ENCODE data around the gene SLAMF1. TPM values are rescaled to one million over a fixed set of nuclear protein-coding genes. Genes with fewer than 3 reads are reported as not detected.

SLAMF1 gene
- total RNA-seq, 6 donors from 2014 or later, result 0.11 to 3.9 (median 1.5) TPM

- ATAC-seq (ENCODE audit: low FRiP score in 2 of 2) (peak in 1 of 2 donors; percentile 23), DNase-seq (no peak)
- peak within 1 kb of the TSS; percentile 29 to 71 (median 48) for H3K27ac ChIP-seq
- TF ChIP-seq CTCF (IDR thresholded peaks at IDR 0.05) (no peak), POLR2A (IDR thresholded peaks at IDR 0.05) (peak in 1 of 4 donors; percentile 67), EP300 (IDR thresholded peaks at IDR 0.05) (no peak)
- no peaks in the 10 kb centered on the region for H3K9me3 ChIP-seq
- no peaks in the 10 kb centered on the region for H3K27me3 ChIP-seq
- H3K4me1 ChIP-seq, result peaks cover 0 to 13% (median 4%) of the 10 kb centered on the region in 4 donors
- WGBS, 2 donors, result 33 to 44% methylated on average over 3 of the region's 3 CpGs
- H3K36me3 ChIP-seq, result no peaks in the 10 kb centered on the region
- H3K4me3 ChIP-seq, result peak within 1 kb of the TSS in 3 of 4 donors; percentile 11 to 34 (median 33)
Measured at GRCh38 chr1:160579216-160579701, 67.6 kb downstream of the SLAMF1 start, which contains the start of gene CD84. CD84 (minus strand) TSS chr1:160579496; CDS start chr1:160579437, 59 bp downstream.

GRCh38 chr1:160578525-160579191, 68.2 kb downstream of the SLAMF1 start:
- H3K27ac ChIP-seq, result peak overlapping the region; percentile 29 to 71 (median 48)

GRCh38 chr1:160578175-160578524, 68.7 kb downstream of the SLAMF1 start:
- Histone ChIP-seq H3K27me3 (no peaks in the 10 kb centered on the region), H3K4me3 (peak overlapping the region in 3 of 4 donors; percentile 9 to 34 (median 33)), H3K4me1 (peaks cover 2 to 14% (median 5%) of the 10 kb centered on the region in 4 donors), H3K36me3 (no peaks in the 10 kb centered on the region), H3K27ac (peak overlapping the region; percentile 4 to 71 (median 23)), H3K9me3 (no peaks in the 10 kb centered on the region)
- ATAC-seq (ENCODE audit: low FRiP score in 2 of 2) (no peak), DNase-seq (no peak)
- WGBS, 2 donors, result 63 to 69% methylated on average over 3 of the region's 3 CpGs
- TF ChIP-seq EP300 (IDR thresholded peaks at IDR 0.05), result no peak
- TF ChIP-seq CTCF (IDR thresholded peaks at IDR 0.05), result no peak
- no peak for TF ChIP-seq POLR2AphosphoS5 (IDR thresholded peaks at IDR 0.05)
- TF ChIP-seq POLR2A (IDR thresholded peaks at IDR 0.05), result no peak

More at GRCh38 chr1:160578525-160579191, 68.2 kb downstream of the SLAMF1 start:
- ATAC-seq (ENCODE audit: low FRiP score in 2 of 2), result no peak
- no peak for DNase-seq
- Histone ChIP-seq H3K36me3 (no peaks in the 10 kb centered on the region), H3K9me3 (no peaks in the 10 kb centered on the region), H3K4me3 (peak overlapping the region in 3 of 4 donors; percentile 11 to 34 (median 33)), H3K27me3 (no peaks in the 10 kb centered on the region), H3K4me1 (peaks cover 2 to 14% (median 4%) of the 10 kb centered on the region in 4 donors)
- 18 to 31% methylated on average over 3 of the region's 3 CpGs for WGBS, 2 donors
- no peak for TF ChIP-seq POLR2A (IDR thresholded peaks at IDR 0.05)
- no peak for TF ChIP-seq CTCF (IDR thresholded peaks at IDR 0.05)
- no peak for TF ChIP-seq EP300 (IDR thresholded peaks at IDR 0.05)
- TF ChIP-seq POLR2AphosphoS5 (IDR thresholded peaks at IDR 0.05), result no peak

- peaks cover 2 to 14% (median 5%) of the 10 kb centered on the region in 4 donors for H3K4me1 ChIP-seq
Measured at GRCh38 chr1:160577671-160578070, 69.2 kb downstream of the SLAMF1 start.

GRCh38 chr1:160576884-160577283, 70.0 kb downstream of the SLAMF1 start:
- Histone ChIP-seq H3K9me3 (no peaks in the 10 kb centered on the region), H3K27me3 (no peaks in the 10 kb centered on the region), H3K36me3 (no peaks in the 10 kb centered on the region), H3K4me3 (peak overlapping the region in 2 of 4 donors; percentile 33 to 34), H3K27ac (peak overlapping the region in 1 of 4 donors; percentile 78), H3K4me1 (peaks cover 2 to 14% (median 5%) of the 10 kb centered on the region in 4 donors)
- TF ChIP-seq POLR2A (IDR thresholded peaks at IDR 0.05) (no peak), CTCF (IDR thresholded peaks at IDR 0.05) (no peak), EP300 (IDR thresholded peaks at IDR 0.05) (no peak), POLR2AphosphoS5 (IDR thresholded peaks at IDR 0.05) (no peak)
- 25 to 39% methylated on average over 2 of the region's 2 CpGs for WGBS, 2 donors
- ATAC-seq (ENCODE audit: low FRiP score in 2 of 2) (no peak), DNase-seq (no peak)

More at GRCh38 chr1:160577671-160578070, 69.2 kb downstream of the SLAMF1 start:
- H3K4me3 ChIP-seq, result peak overlapping the region in 2 of 4 donors; percentile 33 to 34
- WGBS, 2 donors, result 64 to 67% methylated on average over 2 of the region's 2 CpGs
- DNase-seq, result no peak
- H3K27me3 ChIP-seq, result no peaks in the 10 kb centered on the region
- no peaks in the 10 kb centered on the region for H3K9me3 ChIP-seq
- H3K27ac ChIP-seq, result peak overlapping the region in 2 of 4 donors; percentile 52 to 78
- H3K36me3 ChIP-seq, result no peaks in the 10 kb centered on the region
- ATAC-seq (ENCODE audit: low FRiP score in 2 of 2), result no peak
- no peak for TF ChIP-seq EP300 (IDR thresholded peaks at IDR 0.05)
- no peak for TF ChIP-seq POLR2AphosphoS5 (IDR thresholded peaks at IDR 0.05)

All from upper lobe of left lung (tissue), 6 donors.